K562 (cell line): ENCODE results near the gene SLX4IP. TPM values are rescaled to one million over a fixed set of nuclear protein-coding genes. Genes with fewer than 3 reads are reported as not detected.

Source experiments
- ATAC-seq: fragments of 200-7000 bp; cut with Tn5 transposase; 3 replicates; pipeline ENCODE4 v1.9.1; 2020; ENCODE audit warnings: moderate library complexity
- BruUV-seq: library from RNA; stranded (reverse); fragments of 400-500 nt; replicated peaks from 2 replicates; lab custom pipeline; 2021; lab: Mats Ljungman, UMichigan
- CTCF ChIA-PET: fragments of 300-600 bp; formaldehyde crosslinking; extraction: SDS; loops from one replicate; lab custom pipeline; 2021; ENCODE audit warnings: low intra/inter-chr PET ratio; lab: Yijun Ruan, JAX
- POLR2A ChIA-PET: fragments of 300-600, 350-650 bp; sonication (Branson Sonifier 250); formaldehyde crosslinking; extraction: SDS; loops from one replicate; lab custom pipeline; 2021; ENCODE audit warnings: antibody characterized with exemption, inconsistent platforms; lab: Yijun Ruan, JAX
- DNase-seq, 4 experiments: peaks; one replicate each; pipeline versions ENCODE4 v3.0.0 to v3.0.0-alpha.2; 2011 to 2018; ENCODE audit warnings: low spot score in 3 of 4, mixed read lengths in 3 of 4; ENCODE audit errors: extremely low read depth in 1 of 4
- FAIRE-seq: peaks from 2 replicates; lab custom pipeline; 2011; peaks lifted over from hg19 to GRCh38; lab: Jason Lieb, UNC
- H2AFZ ChIP-seq: 2 replicates; pipeline ENCODE4 v1.6.0; 2011; ENCODE audit warnings: low read depth, low read length, control low read depth, inconsistent platforms
- H3K27ac ChIP-seq: fragments of 200-600 bp; 3 replicates; pipeline ENCODE4 v1.8.0; 2011; ENCODE audit warnings: low read depth, mild to moderate bottlenecking, control low read depth, inconsistent platforms, low read length, moderate library complexity, mixed read lengths; ENCODE audit errors: extremely low read depth
- H3K27me3 ChIP-seq, 2 experiments: fragments of 300-600 bp in 1 of 2; 2 replicates in 1 of 2; 3 replicates in 1 of 2; pipeline versions ENCODE4 v1.6.0 to v1.8.0; 2011; ENCODE audit warnings: inconsistent platforms in 2 of 2, low read length in 2 of 2, mild to moderate bottlenecking in 1 of 2, mixed read lengths in 1 of 2, moderate library complexity in 1 of 2; ENCODE audit not compliant: control insufficient read depth in 2 of 2, insufficient read depth in 2 of 2
- H3K36me3 ChIP-seq: fragments of 300-600 bp; 3 replicates; pipeline ENCODE4 v1.8.0; 2011; ENCODE audit warnings: mild to moderate bottlenecking, low read length, inconsistent platforms; ENCODE audit not compliant: control insufficient read depth, insufficient read depth
- H3K4me1 ChIP-seq, 2 experiments: fragments of 200-600 bp in 1 of 2; replicated peaks in 1 of 2; 2 replicates in 1 of 2; 3 replicates in 1 of 2; pipeline versions ENCODE4 v1.5.1 to v1.8.0; 2011; ENCODE audit warnings: inconsistent platforms in 2 of 2, low read length in 2 of 2, mild to moderate bottlenecking in 1 of 2, mixed read lengths in 1 of 2, moderate library complexity in 1 of 2; ENCODE audit not compliant: control insufficient read depth in 2 of 2, insufficient read depth in 2 of 2
- H3K4me2 ChIP-seq: 2 replicates; pipeline ENCODE4 v1.6.1; 2011; ENCODE audit warnings: low read length, control low read depth, inconsistent platforms, mixed read lengths; ENCODE audit not compliant: insufficient read depth
- H3K4me3 ChIP-seq: fragments of 200-600 bp; sonication (generic), shearing (Covaris generic); 2 replicates; pipeline ENCODE4 v1.5.1; 2016; ENCODE audit warnings: control low read depth, inconsistent platforms
- H3K79me2 ChIP-seq: fragments of 200-600 bp; 3 replicates; pipeline ENCODE4 v1.8.0; 2011; ENCODE audit warnings: low read length, inconsistent platforms; ENCODE audit not compliant: control insufficient read depth, insufficient read depth
- H3K9ac ChIP-seq, 2 experiments: 2 replicates each; pipeline versions ENCODE4 v1.6.0 to v1.6.1; 2011; ENCODE audit warnings: low read depth in 2 of 2, low read length in 2 of 2, control low read depth in 1 of 2, inconsistent platforms in 1 of 2, mild to moderate bottlenecking in 1 of 2, mixed read lengths in 1 of 2; ENCODE audit not compliant: insufficient read depth in 1 of 2
- H3K9me1 ChIP-seq: one replicate; pipeline ENCODE4 v1.6.0; 2011; ENCODE audit warnings: inconsistent platforms, mild to moderate bottlenecking, low read length, moderate library complexity; ENCODE audit not compliant: control insufficient read depth, insufficient read depth
- H3K9me3 ChIP-seq: replicated peaks from 2 replicates; pipeline ENCODE4 v1.5.1; 2011; ENCODE audit warnings: low read depth, low read length, inconsistent platforms; ENCODE audit not compliant: control insufficient read depth, insufficient read depth
- H4K20me1 ChIP-seq: replicated peaks from 2 replicates; pipeline ENCODE4 v1.6.1; 2011; ENCODE audit warnings: low read length, inconsistent platforms, mixed read lengths; ENCODE audit not compliant: control insufficient read depth, insufficient read depth
- ARID3B ChIP-seq: fragments of 250-450 bp; sonication (Bioruptor Pico); IDR thresholded peaks from 2 replicates; pipeline ENCODE4 v1.4.0; 2020; ENCODE audit warnings: borderline replicate concordance
- ETV6 ChIP-seq, 3 experiments: fragments of 150-350 bp in 1 of 3; sonication (generic) in 1 of 3; formaldehyde crosslinking in 1 of 3; IDR thresholded peaks; 2 replicates each; pipeline versions ENCODE4 v1.6.1 to v1.8.0; 2014 to 2022; ENCODE audit warnings: borderline replicate concordance in 2 of 3, low read depth in 2 of 3, antibody characterized with exemption in 1 of 3, low read length in 1 of 3, mild to moderate bottlenecking in 1 of 3, missing genetic modification reagents in 1 of 3
- HEY1 ChIP-seq: fragments of 250-450 bp; sonication (Bioruptor Pico); IDR thresholded peaks from 2 replicates; pipeline ENCODE4 v1.5.0; 2020; ENCODE audit warnings: mild to moderate bottlenecking, moderate library complexity, borderline replicate concordance
- HOXB6 ChIP-seq: fragments of 250-450 bp; sonication (Bioruptor Pico); IDR thresholded peaks from 2 replicates; pipeline ENCODE4 v1.5.1; 2022; ENCODE audit warnings: mild to moderate bottlenecking, borderline replicate concordance
- PHF20 ChIP-seq: fragments of 450-650 bp; IDR thresholded peaks from 2 replicates; pipeline ENCODE4 v1.6.1; 2018; ENCODE audit not compliant: partially characterized antibody
- RB1 ChIP-seq: fragments of 450-650 bp; IDR thresholded peaks from 2 replicates; pipeline ENCODE4 v1.6.1; 2017; ENCODE audit warnings: low read depth, mild to moderate bottlenecking
- RFX1 ChIP-seq: fragments of 450-650 bp; IDR thresholded peaks from 2 replicates; pipeline ENCODE4 v1.6.1; 2016; ENCODE audit warnings: mild to moderate bottlenecking, moderate library complexity
- SIN3A ChIP-seq, 2 experiments: fragments of 150-350 bp in 1 of 2; IDR thresholded peaks; 2 replicates each; pipeline ENCODE4 v1.6.1; 2011 to 2016; ENCODE audit warnings: borderline replicate concordance in 2 of 2, low read depth in 2 of 2, low read length in 2 of 2, mild to moderate bottlenecking in 2 of 2, moderate library complexity in 2 of 2; ENCODE audit not compliant: control insufficient read depth in 1 of 2
- TAF1 ChIP-seq: IDR thresholded peaks from 2 replicates; pipeline ENCODE4 v1.6.1; 2011; ENCODE audit warnings: mild to moderate bottlenecking, low read length, moderate library complexity; ENCODE audit not compliant: insufficient read depth, control insufficient read depth, severe bottlenecking; ENCODE audit errors: extremely low read depth
- ZNF184 ChIP-seq: sonication (generic); formaldehyde crosslinking; IDR thresholded peaks from 2 replicates; pipeline ENCODE4 v1.5.0; 2020; ENCODE audit warnings: missing genetic modification reagents
- ZNF318 ChIP-seq, 2 experiments: fragments of 450-650 bp; IDR thresholded peaks; 2 replicates each; pipeline ENCODE4 v1.6.1; 2016; ENCODE audit warnings: mild to moderate bottlenecking in 2 of 2, borderline replicate concordance in 1 of 2, low read depth in 1 of 2, moderate library complexity in 1 of 2
- ZNF584 ChIP-seq: fragments of 200-800 bp; sonication (Bioruptor generic); IDR thresholded peaks from 2 replicates; pipeline ENCODE4 v1.6.1; 2016; ENCODE audit warnings: low read depth, mild to moderate bottlenecking, missing genetic modification characterization, missing compliant biosample characterization
- ZNF77 ChIP-seq: fragments of 250-450 bp; sonication (Bioruptor Pico); IDR thresholded peaks from 2 replicates; pipeline ENCODE4 v1.5.0; 2020
- WGBS: fragments of 100-300 bp; shearing (Covaris generic); methylation state at CpG from one replicate; pipeline ENCODE4 v1.1.6; 2016; ENCODE audit warnings: low coverage, mixed read lengths; ENCODE audit not compliant: insufficient coverage; ENCODE audit errors: missing lambda C conversion rate; 5-methylcytosine and 5-hydroxymethylcytosine counted together
- in situ Hi-C: fragments of 300-500 bp; cut with MboI; formaldehyde crosslinking; loops from 4 replicates; pipeline ENCODE4 v1.15.0; 2018; ENCODE audit warnings: inconsistent platforms, mixed read lengths
- intact Hi-C: fragments of 100-400 bp; cut with micrococcal nuclease; formaldehyde crosslinking; loops from 2 replicates; pipeline ENCODE4 v1.14.2; 2022
- polyA plus RNA-seq, 8 experiments: library from polyadenylated mRNA; depleted of rRNA in 4 of 8; stranded (reverse) in 5 of 8; unstranded in 3 of 8; fragments of >200 nt; fragmentation: Nextera tagmentation in 2 of 8; fragmentation: Illumina TruSeq in 1 of 8; extraction: Ambion mirVana in 2 of 8; extraction: Trizol in 1 of 8; gene quantifications; 2 replicates each; pipeline versions ENCODE4 v1.2.1 to v1.2.3, GENCODE V29; 2011 to 2014; ENCODE audit warnings: inconsistent platforms in 1 of 8, missing spikeins in 1 of 8
- total RNA-seq, 7 experiments: library from RNA; depleted of rRNA in 6 of 7; stranded (reverse); fragments of >200 nt in 6 of 7; fragmentation: Illumina TruSeq in 2 of 7; extraction: Trizol in 2 of 7; gene quantifications; 2 replicates each; pipeline versions ENCODE4 v1.2.1 to v1.2.3, GENCODE V29; 2011 to 2021; ENCODE audit warnings: low replicate concordance in 1 of 7

SLX4IP gene
- total and polyA plus RNA-seq, 9 of the 15 experiments (the other 6 are each of a cell fraction or from before 2014, with no cell fraction given): 1.5 to 5.9 (median 3.5) TPM

DNA sequence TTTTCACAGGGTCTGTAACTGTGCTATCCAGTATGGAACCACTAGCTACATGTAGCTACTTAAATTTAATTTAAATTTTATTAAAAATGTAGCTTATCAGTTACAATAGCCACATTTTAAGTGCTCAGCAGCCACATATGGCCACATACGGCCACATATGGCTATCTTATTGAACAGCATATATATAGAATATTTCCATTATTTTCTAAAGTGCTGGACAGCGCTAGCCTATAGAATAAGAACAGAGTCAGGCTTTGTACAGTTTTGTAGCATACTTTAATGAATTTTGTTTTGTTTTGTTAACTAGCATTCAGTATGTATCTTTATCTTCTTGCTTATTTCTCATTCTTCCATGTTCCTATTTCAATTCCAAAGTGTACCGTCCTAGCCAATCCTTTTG is 120.3 kb downstream of the SLX4IP start:
- ChIA-PET CTCF (no interaction called here), POLR2A (no interaction called here)
- H4K20me1 ChIP-seq: no peaks in the 10 kb centered on the region
- no peaks in the 10 kb centered on the region for H3K79me2 ChIP-seq
- no TSS peak for BruUV-seq
- H3K27me3 ChIP-seq: no peaks in the 10 kb centered on the region
- intact Hi-C loops: no loop called here
- DNase-seq (no peak), FAIRE-seq (no peak), ATAC-seq (no peak)
- no peak overlapping the region for H2AFZ ChIP-seq
- H3K27ac ChIP-seq: no peak overlapping the region
- WGBS: 69% methylated on average over 3 of the region's 3 CpGs
- no peaks in the 10 kb centered on the region for H3K36me3 ChIP-seq
- no peaks in the 10 kb centered on the region; a peak in 1 of 5 replicates for H3K4me1 ChIP-seq
- H3K4me2 ChIP-seq: no peak overlapping the region
- H3K4me3 ChIP-seq: no peak overlapping the region
- in situ Hi-C loops: no loop called here
- no peak overlapping the region for H3K9ac ChIP-seq
- no peaks in the 10 kb centered on the region for H3K9me1 ChIP-seq
- no peaks in the 10 kb centered on the region for H3K9me3 ChIP-seq
- no peak for TF ChIP-seq HEY1 (CRISPR knock-in tag)
- TF ChIP-seq TAF1: no peak
- TF ChIP-seq ZNF77: no peak
- no peak for TF ChIP-seq ZNF318 (IDR thresholded peaks at IDR 0.05; ENCODE audit: borderline replicate concordance in 1 of 2, low read depth in 1 of 2)
- TF ChIP-seq ETV6 (IDR thresholded peaks at IDR 0.05; ENCODE audit: borderline replicate concordance in 1 of 2, low read depth in 2 of 2, low read length in 1 of 2): no peak
- TF ChIP-seq ETV6 (CRISPR knock-in tag; IDR thresholded peaks at IDR 0.05; ENCODE audit: borderline replicate concordance): no peak
- no peak for TF ChIP-seq PHF20
- TF ChIP-seq RB1: no peak
- no peak for TF ChIP-seq ZNF584 (CRISPR knock-in tag)
- no peak for TF ChIP-seq ARID3B (CRISPR knock-in tag)
- TF ChIP-seq ZNF184 (CRISPR knock-in tag): no peak
- no peak for TF ChIP-seq SIN3A (IDR thresholded peaks at IDR 0.05; ENCODE audit: borderline replicate concordance in 2 of 2, control insufficient read depth in 1 of 2, low read depth in 2 of 2, low read length in 2 of 2)
- no peak for TF ChIP-seq RFX1
- no peak for TF ChIP-seq HOXB6 (CRISPR knock-in tag)
